ENCODE measurements around the gene SETDB1. TPM values are rescaled to one million over a fixed set of nuclear protein-coding genes. Genes with fewer than 3 reads are reported as not detected.

SETDB1 gene
- total RNA-seq, 2 donors from 2014 or later, result 68.6 to 73.5 TPM

- Histone ChIP-seq H3K4me1 (ENCODE audit: control insufficient read depth, insufficient read depth, low read length) (peaks cover 9% of the 10 kb centered on the region), H3K4me3 (ENCODE audit: low read length) (peak within 1 kb of the TSS; percentile 97), H3K36me3 (ENCODE audit: control insufficient read depth, insufficient read depth, low read length) (no peaks in the 10 kb centered on the region), H3K27ac (ENCODE audit: low read depth, low read length) (peak within 1 kb of the TSS; percentile 88), H3K9ac (ENCODE audit: extremely low read depth, low read length, poor library complexity, severe bottlenecking) (peak within 1 kb of the TSS; percentile 85), H3K27me3 (ENCODE audit: control insufficient read depth, insufficient read depth, low read length, poor library complexity, severe bottlenecking) (no peaks in the 10 kb centered on the region), H3K9me3 (ENCODE audit: control insufficient read depth, low read length) (no peaks in the 10 kb centered on the region)
- no peak for TF ChIP-seq CTCF (conservative IDR thresholded peaks at IDR 0.05)
- Mint-ChIP-seq H3K36me3 (ENCODE audit: low read depth) (no peaks in the 10 kb centered on the region), H3K9me3 (no peaks in the 10 kb centered on the region), H3K27ac (peak within 1 kb of the TSS; percentile 97), H3K4me1 (peaks cover 34% of the 10 kb centered on the region), H3K4me3 (peak within 1 kb of the TSS; percentile 98), H3K27me3 (ENCODE audit: insufficient read depth) (no peaks in the 10 kb centered on the region)
- DNase-seq, result peak; percentile 98
- 1 to 3% methylated on average over 52 to 69 of the region's 69 CpGs for WGBS, 2 experiments (ENCODE audit: insufficient coverage in 1 of 2, insufficient read length in 1 of 2)
Measured at GRCh38 chr1:151008244-151009205, 82.4 kb downstream of the SETDB1 start, which contains the start of gene PRUNE1. Gene PRUNE1, plus strand, starts transcription at chr1:151008449. Its CDS starts 184 bp downstream, at chr1:151008633.

GRCh38 chr1:151009206-151009587 lies 83.0 kb downstream of the SETDB1 start:
- Histone ChIP-seq H3K9ac (ENCODE audit: extremely low read depth, low read length, poor library complexity, severe bottlenecking) (peak overlapping the region; percentile 83), H3K27ac (ENCODE audit: low read depth, low read length) (no peak overlapping the region), H3K27me3 (ENCODE audit: control insufficient read depth, insufficient read depth, low read length, poor library complexity, severe bottlenecking) (no peaks in the 10 kb centered on the region), H3K9me3 (ENCODE audit: control insufficient read depth, low read length) (no peaks in the 10 kb centered on the region), H3K4me1 (ENCODE audit: control insufficient read depth, insufficient read depth, low read length) (peaks cover 9% of the 10 kb centered on the region), H3K36me3 (ENCODE audit: control insufficient read depth, insufficient read depth, low read length) (no peaks in the 10 kb centered on the region), H3K4me3 (ENCODE audit: low read length) (peak overlapping the region; percentile 97)
- no peak for DNase-seq
- peak overlapping the region; percentile 97 for H3K27ac Mint-ChIP-seq
- H3K36me3 Mint-ChIP-seq (ENCODE audit: low read depth), result no peaks in the 10 kb centered on the region
- TF ChIP-seq CTCF (conservative IDR thresholded peaks at IDR 0.05), result no peak
- peaks cover 34% of the 10 kb centered on the region for H3K4me1 Mint-ChIP-seq
- no peaks in the 10 kb centered on the region for H3K9me3 Mint-ChIP-seq
- H3K27me3 Mint-ChIP-seq (ENCODE audit: insufficient read depth), result no peaks in the 10 kb centered on the region
- peak overlapping the region; percentile 98 for H3K4me3 Mint-ChIP-seq
- 74 to 84% methylated on average over 3 of the region's 3 CpGs for WGBS, 2 experiments (ENCODE audit: insufficient coverage in 1 of 2, insufficient read length in 1 of 2)

GRCh38 chr1:151009674-151010345 lies 83.6 kb downstream of the SETDB1 start:
- H3K9me3 ChIP-seq (ENCODE audit: control insufficient read depth, low read length), result no peaks in the 10 kb centered on the region
- Mint-ChIP-seq H3K36me3 (ENCODE audit: low read depth) (no peaks in the 10 kb centered on the region), H3K27me3 (ENCODE audit: insufficient read depth) (no peaks in the 10 kb centered on the region), H3K9me3 (no peaks in the 10 kb centered on the region), H3K4me1 (peaks cover 34% of the 10 kb centered on the region), H3K4me3 (peak overlapping the region; percentile 98), H3K27ac (no peak overlapping the region)
- peaks cover 9% of the 10 kb centered on the region for H3K4me1 ChIP-seq (ENCODE audit: control insufficient read depth, insufficient read depth, low read length)
- H3K27ac ChIP-seq (ENCODE audit: low read depth, low read length), result no peak overlapping the region
- peak overlapping the region; percentile 97 for H3K4me3 ChIP-seq (ENCODE audit: low read length)
- WGBS, 2 experiments (ENCODE audit: insufficient coverage in 1 of 2, insufficient read length in 1 of 2), result 91 to 97% methylated on average over 7 to 8 of the region's 8 CpGs
- DNase-seq, result no peak
- no peaks in the 10 kb centered on the region for H3K27me3 ChIP-seq (ENCODE audit: control insufficient read depth, insufficient read depth, low read length, poor library complexity, severe bottlenecking)
- H3K36me3 ChIP-seq (ENCODE audit: control insufficient read depth, insufficient read depth, low read length), result no peaks in the 10 kb centered on the region
- no peak overlapping the region for H3K9ac ChIP-seq (ENCODE audit: extremely low read depth, low read length, poor library complexity, severe bottlenecking)
- TF ChIP-seq CTCF (conservative IDR thresholded peaks at IDR 0.05), result no peak
